GM15510 (cell line): ENCODE measurements around the gene KRT222.

Experiments
- POLR2A ChIP-seq: IDR thresholded peaks from 3 replicates; pipeline ENCODE4 v1.6.1; 2011; ENCODE audit warnings: borderline replicate concordance; ENCODE audit not compliant: insufficient read length; ENCODE audit errors: extremely low read depth

KRT222 gene

DNA sequence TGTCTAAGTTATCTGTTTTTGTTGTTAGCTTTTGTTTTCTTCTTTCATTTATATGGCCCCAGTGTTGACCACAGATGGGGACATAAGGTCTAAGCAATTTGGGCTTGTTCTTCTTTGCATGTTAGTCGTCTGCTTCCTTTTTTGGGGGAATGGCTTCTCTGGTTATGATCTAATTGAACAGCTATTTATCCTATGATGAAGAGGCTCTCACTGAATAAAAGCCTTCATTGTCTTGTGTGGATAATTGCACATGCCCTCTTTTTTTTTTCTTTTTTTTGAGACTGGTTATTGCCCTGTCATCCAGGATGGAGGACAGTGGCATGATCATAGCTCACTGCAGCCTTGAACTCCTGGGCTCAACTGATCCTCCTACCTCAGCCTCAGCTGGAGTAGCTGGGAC lies 31.1 kb downstream of the KRT222 start:
- TF ChIP-seq POLR2A, result no peak

DNA sequence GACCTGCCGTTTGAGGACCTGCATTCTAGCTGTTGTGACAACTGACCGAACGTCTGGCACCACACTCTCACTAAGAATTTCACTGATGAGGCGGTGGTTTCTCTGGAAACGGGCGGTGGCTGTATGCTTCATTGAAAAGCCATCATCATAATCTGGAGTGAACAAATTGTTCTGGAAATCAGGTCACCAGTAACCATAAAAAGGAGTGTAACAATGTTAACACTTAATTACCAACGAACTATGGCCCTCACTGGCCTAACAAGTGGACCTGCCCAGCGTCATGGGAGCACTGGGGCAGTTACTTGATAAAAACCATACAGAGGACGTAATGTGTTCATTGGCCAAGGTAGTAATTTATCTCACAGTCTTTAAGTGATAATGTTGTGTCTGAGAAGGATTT lies 32.8 kb downstream of the KRT222 start:
- no peak for TF ChIP-seq POLR2A

DNA sequence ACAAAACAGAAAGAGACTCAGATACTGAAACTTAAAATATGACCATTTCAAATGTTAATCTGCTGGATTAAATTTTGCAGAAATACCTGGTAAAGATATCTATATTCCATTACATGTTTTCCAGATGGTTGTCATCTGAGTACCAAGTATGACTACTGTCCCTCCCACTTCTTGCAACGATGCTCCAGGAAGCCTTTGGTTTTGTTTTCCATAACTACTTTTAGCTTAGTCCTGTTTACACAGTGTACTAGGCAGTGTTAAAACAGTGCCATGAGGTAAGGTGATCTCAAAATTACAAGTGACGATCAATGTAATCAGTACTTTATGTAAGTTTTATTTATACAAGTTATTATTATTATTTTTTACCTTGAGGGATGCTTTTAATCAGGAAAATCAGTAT lies 35.1 kb downstream of the KRT222 start:
- TF ChIP-seq POLR2A, result no peak

DNA sequence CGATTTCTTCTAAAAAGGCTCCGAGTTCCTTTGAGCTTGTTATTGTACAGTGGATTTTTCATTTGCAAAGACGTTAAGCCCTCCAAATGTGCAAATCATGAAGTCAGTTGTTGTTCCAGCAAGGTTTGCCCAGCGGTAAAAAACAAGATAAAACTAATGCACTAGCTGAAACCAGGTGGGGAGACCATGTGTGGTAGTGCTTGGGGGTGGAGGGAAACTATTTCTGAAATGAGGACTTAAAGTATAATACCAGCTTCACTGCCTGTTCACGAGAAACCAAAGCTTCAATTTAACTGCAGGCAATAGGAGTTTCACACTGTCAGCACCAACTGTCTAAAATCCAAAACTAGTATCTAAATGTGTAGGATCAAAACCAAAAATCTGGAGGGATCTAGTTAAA lies 39.7 kb downstream of the KRT222 start:
- no peak for TF ChIP-seq POLR2A

DNA sequence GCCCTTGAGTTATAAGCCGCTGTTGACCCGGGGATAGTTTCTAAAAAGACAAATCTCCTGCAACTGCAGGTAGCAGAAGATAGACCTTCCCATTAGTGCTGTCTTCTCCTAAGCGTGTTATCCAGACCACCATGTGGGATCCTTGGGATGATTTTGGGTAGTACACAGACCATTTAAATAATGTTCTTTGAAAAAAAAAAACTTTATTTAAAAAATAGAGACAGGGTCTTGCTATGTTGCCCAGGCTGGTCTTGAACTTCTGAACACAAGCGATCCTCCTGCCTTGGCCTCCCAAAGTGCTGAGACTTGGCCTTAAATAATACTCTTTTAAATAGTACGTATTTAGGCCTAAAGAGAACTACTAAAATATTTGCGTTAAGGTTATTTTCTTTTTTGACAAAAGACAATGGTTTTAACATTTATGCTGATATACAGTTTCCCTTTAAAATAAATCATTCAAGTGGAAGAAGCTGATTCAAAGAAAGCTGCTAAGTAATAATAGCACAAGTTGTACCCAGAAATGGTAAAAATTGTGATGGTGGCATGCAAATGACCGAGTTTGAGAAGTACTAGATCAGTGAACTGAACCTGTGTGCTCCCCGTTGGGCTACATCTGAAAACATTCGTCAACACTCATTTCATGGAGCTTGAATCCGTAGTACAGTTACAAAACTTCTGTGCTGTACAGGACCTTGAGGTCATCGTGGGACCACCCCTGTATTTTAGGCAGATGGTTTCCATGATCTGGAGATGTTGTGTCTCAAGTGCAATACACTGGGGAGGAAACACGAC lies 41.4 kb downstream of the KRT222 start:
- TF ChIP-seq POLR2A, result no peak

DNA sequence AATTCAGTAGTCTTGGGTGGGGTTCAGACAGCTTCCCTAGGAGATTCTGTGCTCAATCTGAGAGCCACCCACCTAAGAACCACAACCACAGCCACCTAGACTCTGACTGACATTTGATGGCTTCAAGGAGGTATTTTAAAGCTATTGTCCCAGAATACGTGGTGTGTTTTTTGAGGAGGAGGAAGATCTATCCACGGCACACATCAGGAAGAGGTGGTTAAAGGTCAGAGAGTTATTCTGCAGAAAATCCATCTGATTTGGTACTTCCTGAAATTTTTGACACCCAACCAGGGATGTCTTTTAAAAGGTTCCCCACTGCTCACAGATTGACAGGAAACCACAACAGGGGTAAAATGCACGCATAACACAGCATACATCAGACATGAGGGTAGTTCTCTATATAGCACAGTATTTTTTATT lies 42.5 kb downstream of the KRT222 start:
- no peak for TF ChIP-seq POLR2A

DNA sequence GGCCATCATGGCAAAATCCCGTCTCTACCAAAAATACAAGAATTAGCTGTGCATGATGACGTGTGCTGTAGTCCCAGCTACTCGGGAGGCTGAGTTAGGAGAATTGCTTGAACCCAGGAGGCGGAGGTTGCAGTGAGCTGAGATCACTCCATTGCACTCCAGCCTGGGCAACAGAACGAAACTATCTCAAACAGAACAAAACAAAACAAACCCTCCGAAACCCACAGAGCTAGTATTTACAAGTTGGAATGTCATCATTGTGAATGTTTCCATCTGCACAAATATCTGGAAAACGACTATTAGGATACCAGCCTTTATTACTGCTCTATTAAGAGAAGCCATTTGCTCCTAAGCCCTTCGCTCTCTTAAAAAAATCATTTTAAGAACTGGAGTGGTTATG lies 43.4 kb downstream of the KRT222 start:
- no peak for TF ChIP-seq POLR2A

DNA sequence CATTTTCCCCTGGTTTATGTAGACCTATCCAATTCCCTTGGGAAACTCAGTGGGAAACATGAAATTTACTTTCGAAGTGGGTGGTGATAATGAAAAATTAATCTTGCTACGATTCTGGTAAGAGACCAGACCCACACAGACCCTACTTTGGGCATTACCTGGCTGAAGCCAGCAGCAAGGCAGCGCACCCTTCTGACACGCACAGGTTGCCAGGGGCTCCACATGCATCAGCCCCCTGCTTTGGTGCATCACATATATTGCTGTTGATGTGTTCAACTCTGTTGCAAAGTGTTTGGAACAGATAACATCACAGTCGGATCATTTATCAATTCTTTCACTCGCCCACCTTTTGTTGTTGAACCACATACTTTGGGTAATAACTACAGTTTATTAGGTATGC lies 44.0 kb downstream of the KRT222 start:
- no peak for TF ChIP-seq POLR2A

DNA sequence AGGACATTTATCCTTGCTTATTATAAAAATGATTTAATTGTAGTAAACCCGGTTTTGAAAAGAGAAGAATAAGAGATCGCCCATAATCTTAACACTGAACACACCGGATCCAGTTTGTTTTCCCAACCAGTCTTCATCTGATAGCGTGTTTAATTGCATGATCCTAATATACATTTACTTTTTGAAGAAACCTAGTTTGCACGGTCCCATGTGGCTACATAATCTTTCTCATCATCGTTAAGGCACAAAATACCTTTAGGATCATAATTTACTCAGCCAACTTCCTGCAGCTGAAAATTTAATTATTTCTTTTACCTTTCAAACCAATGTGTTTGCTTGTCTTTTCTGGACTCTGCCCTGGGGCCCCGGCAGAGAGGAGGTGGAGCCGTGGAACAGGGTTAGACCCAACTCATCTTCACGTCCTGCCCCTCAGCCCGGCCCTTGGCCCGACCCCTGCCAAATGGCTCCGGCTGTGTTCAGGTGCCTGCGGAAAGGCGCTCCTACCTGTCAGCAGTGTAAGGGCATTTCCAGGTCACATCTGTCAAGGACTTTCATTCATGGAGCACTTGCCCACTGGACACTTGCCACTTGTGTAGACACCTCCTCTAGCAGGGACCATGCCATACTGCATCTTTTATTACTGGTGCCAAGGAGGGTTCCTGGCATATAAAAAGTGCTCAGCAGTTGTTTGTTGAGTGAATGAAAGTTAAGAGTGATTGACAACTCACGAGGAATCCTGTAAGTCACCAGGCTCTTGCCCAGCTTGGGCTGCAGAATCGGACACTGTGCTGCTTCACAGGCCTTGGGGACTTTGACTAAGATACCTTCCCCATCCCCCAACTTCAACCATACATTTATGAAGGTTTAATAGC lies 46.0 kb downstream of the KRT222 start:
- no peak for TF ChIP-seq POLR2A

DNA sequence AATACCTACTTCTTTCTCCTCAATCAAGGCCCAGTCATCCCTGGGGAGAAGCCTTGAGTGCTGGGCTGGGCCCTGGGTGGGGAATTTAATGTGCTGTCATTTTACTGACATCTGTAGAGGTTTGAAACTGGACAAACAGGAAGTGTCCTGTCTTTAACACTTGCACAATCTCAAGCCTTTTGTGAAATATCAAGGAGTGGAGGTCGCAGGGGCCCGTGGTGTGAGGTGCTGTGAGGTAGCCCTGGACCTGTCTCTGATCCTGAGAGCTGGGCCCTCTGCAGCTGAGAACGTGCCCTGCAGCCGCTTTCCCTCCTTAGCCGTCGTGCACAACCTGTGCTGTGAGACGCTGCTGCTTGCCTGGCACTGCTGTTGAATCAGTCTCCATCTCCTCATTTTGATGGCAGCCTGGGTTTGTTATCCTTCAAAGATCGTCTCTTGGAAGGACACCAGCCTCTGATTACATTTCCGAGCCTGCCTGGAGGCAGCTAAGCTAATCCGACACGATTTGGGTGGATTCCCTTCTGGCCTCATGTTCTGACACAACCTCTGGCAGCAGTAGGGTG lies 47.2 kb downstream of the KRT222 start:
- no peak for TF ChIP-seq POLR2A

DNA sequence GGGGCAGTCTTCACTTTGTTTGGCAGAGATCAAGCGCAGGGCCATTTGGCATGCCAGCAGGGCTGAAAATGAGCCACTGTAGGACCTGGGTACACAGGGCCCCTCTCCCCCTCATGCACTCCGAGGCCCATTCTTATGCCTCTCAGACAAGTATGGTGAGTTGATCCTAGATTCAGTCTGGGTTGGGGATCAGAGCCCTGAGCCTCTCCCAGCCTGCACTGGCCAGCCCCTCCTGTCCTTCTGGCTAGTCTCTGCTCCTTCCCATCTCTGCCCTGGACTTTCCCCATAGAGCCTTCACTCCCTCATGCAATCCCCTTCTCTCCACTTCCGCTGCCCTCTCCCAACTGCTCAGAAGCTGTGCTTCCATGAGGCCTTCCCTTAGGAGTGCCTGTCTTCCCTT lies 48.4 kb downstream of the KRT222 start:
- TF ChIP-seq POLR2A, result no peak

DNA sequence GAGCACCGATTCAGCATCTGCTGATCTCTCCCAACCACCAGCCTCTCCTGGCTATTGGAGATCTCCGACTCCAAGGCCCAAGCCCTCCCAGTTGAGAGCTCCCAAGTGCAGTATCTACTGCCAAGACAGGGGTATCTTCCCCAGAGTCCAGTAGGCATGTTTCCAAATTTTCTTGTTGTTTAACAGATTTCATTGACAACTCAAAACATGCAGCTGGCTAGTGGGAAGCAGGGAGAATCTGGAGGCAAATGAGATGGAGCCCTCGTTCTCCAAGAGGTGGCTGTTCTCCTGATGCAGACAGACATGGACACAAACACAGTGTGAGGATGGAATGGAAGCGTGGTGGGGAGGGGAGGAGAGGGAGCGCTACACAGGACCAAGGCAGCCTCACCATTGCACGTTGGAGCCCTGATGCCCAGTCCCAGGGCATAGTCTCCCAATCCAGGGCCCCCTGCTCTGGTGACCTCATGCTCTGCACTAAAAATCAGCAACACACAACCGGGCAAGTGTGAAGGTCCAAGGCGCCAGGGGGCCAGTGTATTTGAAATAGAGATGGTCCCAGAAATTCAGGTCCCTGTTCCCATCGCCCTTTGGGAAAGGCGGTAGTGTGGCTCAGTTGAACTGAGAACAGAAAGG lies 49.0 kb downstream of the KRT222 start:
- no peak for TF ChIP-seq POLR2A

DNA sequence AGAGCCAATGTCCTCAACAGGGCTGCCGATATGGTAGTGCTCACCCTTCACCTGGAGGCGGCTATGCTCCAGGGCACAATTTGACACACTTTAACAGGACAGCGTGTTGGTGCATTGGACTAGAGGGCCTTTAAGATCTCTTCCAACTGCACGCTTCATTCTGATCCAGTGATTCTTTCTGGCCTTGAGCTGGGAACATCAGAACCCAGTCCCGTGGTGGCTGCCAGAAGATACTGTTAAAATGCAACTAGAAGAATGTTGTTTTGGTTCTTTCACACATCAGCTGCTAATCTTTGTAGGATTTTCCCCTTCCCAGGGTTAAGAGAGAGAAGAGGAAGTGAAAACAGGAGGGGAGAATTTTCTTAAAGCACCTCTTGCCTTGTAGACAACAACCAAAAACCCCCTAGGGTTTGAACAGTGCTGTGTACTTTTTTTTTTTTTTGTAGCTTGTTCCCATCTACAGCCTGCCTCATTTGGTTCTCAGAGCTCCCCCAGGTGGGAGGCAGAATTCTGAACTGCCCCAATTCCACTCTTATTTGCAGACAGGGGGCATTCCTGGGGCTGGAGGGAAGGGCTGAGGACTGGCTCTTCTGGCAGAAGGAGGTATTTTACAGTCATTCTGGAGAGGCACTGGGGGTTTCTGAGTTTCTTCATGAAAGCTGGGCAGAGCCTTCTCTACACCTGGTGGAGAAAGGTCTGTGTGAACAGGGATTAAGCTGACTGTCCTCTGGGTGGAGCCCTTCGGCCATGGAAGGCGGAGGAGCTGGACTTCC lies 49.7 kb downstream of the KRT222 start:
- no peak for TF ChIP-seq POLR2A

DNA sequence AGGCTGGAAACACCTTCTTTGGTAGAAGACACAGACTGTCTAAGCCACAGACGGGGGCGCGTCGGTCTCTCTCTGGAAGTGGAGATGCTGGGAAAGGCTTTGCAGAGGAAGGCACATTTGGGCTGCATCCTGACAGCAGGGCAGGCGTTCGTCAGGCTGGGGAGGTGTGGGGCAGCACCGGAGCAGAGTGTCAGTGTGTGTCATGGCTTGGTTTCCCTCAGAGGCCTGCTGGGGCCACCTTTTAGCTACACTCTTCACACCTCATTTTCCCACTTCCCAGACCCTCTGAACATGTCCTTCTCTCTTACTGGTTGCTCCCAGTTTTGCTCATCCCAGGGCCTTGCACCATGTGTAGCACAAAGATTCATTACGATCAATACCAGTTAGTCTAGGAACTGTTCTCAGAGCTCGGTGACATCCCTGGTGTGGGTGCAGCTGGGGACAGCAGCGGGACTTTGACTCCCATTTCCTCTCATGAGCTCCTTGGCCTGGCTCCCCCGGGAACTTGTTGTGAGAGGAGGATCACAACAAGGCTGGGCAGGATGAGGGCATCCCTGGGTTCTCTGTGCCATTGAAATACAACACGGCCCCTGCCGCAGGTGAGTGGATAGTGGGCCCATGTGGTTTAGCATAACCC lies 50.4 kb downstream of the KRT222 start:
- no peak for TF ChIP-seq POLR2A
